ENCODE results near the gene CDC42BPB.

GRCh38 chr14:103067231-103067954 lies 10.0 kb upstream of the CDC42BPB start:
- TF ChIP-seq CTCF (IDR thresholded peaks at IDR 0.05; ENCODE audit: low read depth, low read length) (no peak), POLR2A (IDR thresholded peaks at IDR 0.05; ENCODE audit: extremely low read depth, insufficient read length) (no peak), MYC (IDR thresholded peaks at IDR 0.05; ENCODE audit: low read depth, low read length) (no peak), MAX (IDR thresholded peaks at IDR 0.05; ENCODE audit: low read depth, low read length) (no peak)
